IPS-20b (cell line): ENCODE results near the gene SORL1.

Experiments used
- H3K27ac ChIP-seq: one replicate; pipeline ENCODE4 v1.5.1; 2013; ENCODE audit warnings: low read length
- H3K27me3 ChIP-seq: 2 replicates; pipeline ENCODE4 v1.6.1; 2013; ENCODE audit warnings: mild to moderate bottlenecking, low read length, inconsistent platforms; ENCODE audit not compliant: insufficient read depth
- H3K36me3 ChIP-seq: 2 replicates; pipeline ENCODE4 v1.6.1; 2013; ENCODE audit warnings: low read depth, mild to moderate bottlenecking, inconsistent platforms, low read length, moderate library complexity; ENCODE audit not compliant: insufficient read depth
- H3K4me1 ChIP-seq: 2 replicates; pipeline ENCODE4 v1.6.1; 2013; ENCODE audit warnings: mild to moderate bottlenecking, control low read depth, inconsistent platforms, low read length, moderate library complexity; ENCODE audit not compliant: insufficient read depth
- H3K4me3 ChIP-seq: 2 replicates; pipeline ENCODE4 v1.5.1; 2013; ENCODE audit warnings: mild to moderate bottlenecking, low read length, inconsistent platforms
- H3K9ac ChIP-seq: 2 replicates; pipeline ENCODE4 v1.6.1; 2013; ENCODE audit warnings: low read depth, mild to moderate bottlenecking, inconsistent platforms, low read length, moderate library complexity
- H3K9me3 ChIP-seq: 2 replicates; pipeline ENCODE4 v1.6.1; 2013; ENCODE audit warnings: mild to moderate bottlenecking, low read depth, low read length, inconsistent platforms; ENCODE audit not compliant: insufficient read depth

SORL1 gene

GRCh38 chr11:121589946-121590537 is 137.9 kb downstream of the SORL1 start:
- Histone ChIP-seq H3K4me1 (no peaks in the 10 kb centered on the region), H3K36me3 (peaks cover 97% of the 10 kb centered on the region), H3K9ac (no peak overlapping the region), H3K9me3 (no peaks in the 10 kb centered on the region), H3K4me3 (no peak overlapping the region), H3K27me3 (no peaks in the 10 kb centered on the region), H3K27ac (no peak overlapping the region)

GRCh38 chr11:121590772-121591404 is 138.8 kb downstream of the SORL1 start:
- Histone ChIP-seq H3K27me3 (no peaks in the 10 kb centered on the region), H3K36me3 (peaks cover 97% of the 10 kb centered on the region), H3K9ac (no peak overlapping the region), H3K4me3 (no peak overlapping the region), H3K9me3 (no peaks in the 10 kb centered on the region), H3K4me1 (no peaks in the 10 kb centered on the region), H3K27ac (no peak overlapping the region)

DNA sequence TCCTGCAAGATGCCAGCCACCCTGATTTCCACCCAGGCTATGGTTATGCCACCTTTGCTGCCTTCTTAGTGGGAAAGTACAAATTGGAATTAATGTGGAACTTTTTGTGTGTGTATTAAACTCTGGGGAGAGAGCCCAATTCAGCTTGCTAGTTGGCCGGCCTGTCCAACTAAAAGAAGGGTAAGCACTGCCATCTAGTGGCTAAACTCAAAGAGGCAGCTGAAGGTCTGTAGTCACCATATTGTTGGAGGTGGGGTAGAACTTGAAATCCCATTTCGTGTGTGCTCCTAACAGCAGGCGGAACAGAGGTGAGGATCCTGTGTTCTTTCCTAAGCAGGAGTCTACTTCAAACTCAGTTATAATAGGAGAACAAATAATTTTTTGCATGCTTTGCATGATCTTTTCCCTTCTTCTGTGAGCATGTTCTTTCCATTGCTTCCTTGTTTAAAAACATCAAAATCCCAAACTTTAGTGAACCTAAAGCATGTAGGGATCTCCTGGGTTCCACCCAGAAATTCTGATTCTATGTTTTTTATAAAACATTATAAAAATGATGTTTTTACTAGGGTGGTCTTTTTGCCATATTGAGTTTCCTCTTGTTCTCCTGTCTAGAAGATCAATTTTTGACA is 139.4 kb downstream of the SORL1 start:
- Histone ChIP-seq H3K36me3 (peaks cover 97% of the 10 kb centered on the region), H3K27ac (no peak overlapping the region), H3K27me3 (no peaks in the 10 kb centered on the region), H3K4me1 (no peaks in the 10 kb centered on the region), H3K9me3 (no peaks in the 10 kb centered on the region), H3K4me3 (no peak overlapping the region), H3K9ac (no peak overlapping the region)

GRCh38 chr11:121592708-121593107 is 140.6 kb downstream of the SORL1 start:
- Histone ChIP-seq H3K9ac (no peak overlapping the region), H3K4me1 (no peaks in the 10 kb centered on the region), H3K27me3 (no peaks in the 10 kb centered on the region), H3K36me3 (peaks cover 96% of the 10 kb centered on the region), H3K9me3 (no peaks in the 10 kb centered on the region), H3K27ac (no peak overlapping the region), H3K4me3 (no peak overlapping the region)

GRCh38 chr11:121595717-121596161 is 143.6 kb downstream of the SORL1 start:
- Histone ChIP-seq H3K4me3 (no peak overlapping the region), H3K36me3 (peaks cover 87% of the 10 kb centered on the region), H3K9me3 (no peaks in the 10 kb centered on the region), H3K27me3 (no peaks in the 10 kb centered on the region), H3K4me1 (no peaks in the 10 kb centered on the region), H3K9ac (no peak overlapping the region), H3K27ac (no peak overlapping the region)

- Histone ChIP-seq H3K27me3 (no peaks in the 10 kb centered on the region), H3K9me3 (no peaks in the 10 kb centered on the region), H3K36me3 (peaks cover 82% of the 10 kb centered on the region), H3K4me1 (no peaks in the 10 kb centered on the region), H3K4me3 (no peak overlapping the region), H3K27ac (no peak overlapping the region), H3K9ac (no peak overlapping the region)
Observed at GRCh38 chr11:121596195-121597155, 144.4 kb downstream of the SORL1 start.

- H3K27me3 ChIP-seq, result no peaks in the 10 kb centered on the region
- H3K9me3 ChIP-seq, result no peaks in the 10 kb centered on the region
- no peaks in the 10 kb centered on the region for H3K4me1 ChIP-seq
- no peak overlapping the region for H3K27ac ChIP-seq
- H3K36me3 ChIP-seq, result peaks cover 80% of the 10 kb centered on the region
- no peak overlapping the region for H3K9ac ChIP-seq
- no peak overlapping the region for H3K4me3 ChIP-seq
Observed at GRCh38 chr11:121603316-121603715, 151.2 kb downstream of the SORL1 start.

- no peak overlapping the region for H3K9ac ChIP-seq
- no peaks in the 10 kb centered on the region for H3K4me1 ChIP-seq
- H3K27ac ChIP-seq, result no peak overlapping the region
- H3K4me3 ChIP-seq, result no peak overlapping the region
- no peaks in the 10 kb centered on the region for H3K9me3 ChIP-seq
- H3K27me3 ChIP-seq, result no peaks in the 10 kb centered on the region
- H3K36me3 ChIP-seq, result peaks cover 81% of the 10 kb centered on the region
Observed at GRCh38 chr11:121604152-121604551, 152.0 kb downstream of the SORL1 start.

- peaks cover 94% of the 10 kb centered on the region for H3K36me3 ChIP-seq
- no peak overlapping the region for H3K9ac ChIP-seq
- no peaks in the 10 kb centered on the region for H3K4me1 ChIP-seq
- no peak overlapping the region for H3K4me3 ChIP-seq
- no peaks in the 10 kb centered on the region for H3K27me3 ChIP-seq
- H3K27ac ChIP-seq, result no peak overlapping the region
- no peaks in the 10 kb centered on the region for H3K9me3 ChIP-seq
Observed at GRCh38 chr11:121606354-121606753, 154.2 kb downstream of the SORL1 start.

- Histone ChIP-seq H3K27ac (no peak overlapping the region), H3K36me3 (peaks cover 94% of the 10 kb centered on the region), H3K9me3 (no peaks in the 10 kb centered on the region), H3K27me3 (no peaks in the 10 kb centered on the region), H3K4me3 (no peak overlapping the region), H3K4me1 (no peaks in the 10 kb centered on the region), H3K9ac (no peak overlapping the region)
Observed at GRCh38 chr11:121607341-121607740, 155.2 kb downstream of the SORL1 start.

DNA sequence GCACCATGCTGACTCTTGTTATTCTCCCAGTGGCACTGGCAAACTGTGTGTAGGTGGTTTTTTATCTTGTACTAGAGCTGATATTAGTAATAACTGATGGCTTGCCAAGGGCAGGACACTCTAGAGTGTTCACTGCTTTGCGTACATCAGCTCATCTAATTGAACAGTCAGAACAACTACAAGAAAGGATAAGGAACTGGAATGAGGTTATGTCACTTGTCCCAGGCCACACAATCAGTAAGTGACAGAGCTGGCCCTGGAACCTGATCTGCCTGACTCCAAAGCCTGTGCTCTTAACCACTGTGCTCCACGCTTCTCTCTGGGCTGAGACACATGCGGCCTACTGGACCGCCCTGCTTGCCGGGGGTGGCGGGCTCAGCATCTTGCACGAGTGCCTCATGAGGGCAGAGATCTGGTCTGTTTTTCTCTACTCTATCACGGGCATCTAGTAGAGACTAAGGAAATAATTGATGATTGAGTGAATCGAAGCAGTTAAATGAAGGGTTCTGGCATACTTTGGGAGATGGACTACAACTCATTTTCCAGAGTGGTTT is 156.5 kb downstream of the SORL1 start:
- Histone ChIP-seq H3K9ac (no peak overlapping the region), H3K27me3 (no peaks in the 10 kb centered on the region), H3K27ac (no peak overlapping the region), H3K36me3 (peaks cover 98% of the 10 kb centered on the region), H3K9me3 (no peaks in the 10 kb centered on the region), H3K4me1 (no peaks in the 10 kb centered on the region), H3K4me3 (no peak overlapping the region)
